Immature natural killer cell (primary cell): ENCODE results near the gene SLIT3. TPM values are rescaled to one million over a fixed set of nuclear protein-coding genes. Genes with fewer than 3 reads are reported as not detected.

Experiments used
- DNase-seq, 3 donors: peaks; one replicate each; pipeline ENCODE4 v3.0.0; 2022; ENCODE audit warnings: mixed read lengths in 1 of 3
- H3K27ac Mint-ChIP-seq, 6 donors: one replicate each; pipeline ENCODE4 v1.8.0; 2020; ENCODE audit warnings: mixed read lengths in 6 of 6, mild to moderate bottlenecking in 5 of 6, inconsistent platforms in 4 of 6, moderate library complexity in 3 of 6
- H3K27me3 Mint-ChIP-seq, 3 donors: one replicate each; pipeline ENCODE4 v1.8.0; 2020 to 2021; ENCODE audit warnings: low read depth in 3 of 3, mild to moderate bottlenecking in 3 of 3, mixed read lengths in 3 of 3, moderate library complexity in 3 of 3, inconsistent platforms in 1 of 3
- H3K36me3 Mint-ChIP-seq, 3 donors: one replicate each; pipeline ENCODE4 v1.8.0; 2020; ENCODE audit warnings: mixed read lengths in 3 of 3, inconsistent platforms in 2 of 3, mild to moderate bottlenecking in 2 of 3
- H3K4me1 Mint-ChIP-seq, 2 donors: one replicate each; pipeline ENCODE4 v1.8.0; 2020; ENCODE audit warnings: inconsistent platforms in 2 of 2, mild to moderate bottlenecking in 2 of 2, mixed read lengths in 2 of 2, moderate library complexity in 1 of 2
- H3K4me3 Mint-ChIP-seq, 5 donors: one replicate each; pipeline ENCODE4 v1.8.0; 2020; ENCODE audit warnings: mild to moderate bottlenecking in 5 of 5, mixed read lengths in 5 of 5, inconsistent platforms in 3 of 5, moderate library complexity in 3 of 5
- H3K9me3 Mint-ChIP-seq, 6 donors: one replicate each; pipeline ENCODE4 v1.8.0; 2020; ENCODE audit warnings: mild to moderate bottlenecking in 6 of 6, mixed read lengths in 6 of 6, inconsistent platforms in 4 of 6, moderate library complexity in 3 of 6
- polyA plus RNA-seq, 3 donors: library from polyadenylated mRNA; unstranded; fragments of 300-500 nt; fragmentation: Illumina TruSeq; gene quantifications; one replicate each; pipeline ENCODE4 v1.2.3, GENCODE V29; 2021

SLIT3 gene
- polyA plus RNA-seq, 3 donors from 2014 or later: 0.47 to 0.90 TPM; not detected in 1

- peaks cover 3 to 5% (median 3%) of the 10 kb centered on the region in 3 donors for H3K27me3 Mint-ChIP-seq
- no peak overlapping the region for H3K27ac Mint-ChIP-seq
- no peak for DNase-seq
- H3K9me3 Mint-ChIP-seq: no peaks in the 10 kb centered on the region
- no peaks in the 10 kb centered on the region for H3K36me3 Mint-ChIP-seq
- no peaks in the 10 kb centered on the region for H3K4me1 Mint-ChIP-seq
- no peak overlapping the region for H3K4me3 Mint-ChIP-seq
Measured at GRCh38 chr5:168660691-168661090, 640.2 kb downstream of the SLIT3 start.

- Mint-ChIP-seq H3K4me1 (no peaks in the 10 kb centered on the region), H3K27me3 (peaks cover 3 to 5% (median 3%) of the 10 kb centered on the region in 3 donors), H3K9me3 (no peaks in the 10 kb centered on the region), H3K27ac (no peak overlapping the region), H3K4me3 (no peak overlapping the region), H3K36me3 (no peaks in the 10 kb centered on the region)
- no peak for DNase-seq
Measured at GRCh38 chr5:168659286-168659847, 641.6 kb downstream of the SLIT3 start.

GRCh38 chr5:168658394-168658793 lies 642.5 kb downstream of the SLIT3 start:
- Mint-ChIP-seq H3K27me3 (peaks cover 3 to 5% (median 3%) of the 10 kb centered on the region in 3 donors), H3K36me3 (no peaks in the 10 kb centered on the region), H3K9me3 (no peaks in the 10 kb centered on the region), H3K4me1 (no peaks in the 10 kb centered on the region), H3K27ac (peak overlapping the region in 1 of 6 donors; percentile 31), H3K4me3 (no peak overlapping the region)
- no peak for DNase-seq

DNA sequence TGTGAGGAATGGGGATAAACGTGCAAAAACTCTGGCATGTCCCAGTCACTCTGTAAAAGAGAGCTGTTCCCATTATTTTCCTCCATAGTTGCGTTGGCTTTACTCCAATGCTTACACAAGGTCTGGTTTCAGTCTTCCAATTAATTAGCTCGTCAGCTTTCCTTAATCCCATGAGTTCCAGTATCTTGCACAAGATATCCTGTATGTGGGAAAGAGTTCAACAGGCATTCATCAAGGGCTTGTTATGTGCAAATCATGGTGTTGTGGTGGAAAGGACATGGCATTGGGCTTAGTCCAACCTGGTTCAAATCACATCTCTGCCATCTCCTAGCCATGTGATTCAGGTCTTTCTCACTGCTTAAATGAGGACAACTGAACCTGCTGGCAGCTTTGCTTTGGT lies 644.3 kb downstream of the SLIT3 start:
- H3K27me3 Mint-ChIP-seq: peaks cover 2 to 3% (median 3%) of the 10 kb centered on the region in 3 donors
- DNase-seq: no peak
- H3K4me3 Mint-ChIP-seq: no peak overlapping the region
- no peaks in the 10 kb centered on the region for H3K36me3 Mint-ChIP-seq
- H3K27ac Mint-ChIP-seq: no peak overlapping the region
- H3K4me1 Mint-ChIP-seq: no peaks in the 10 kb centered on the region
- peaks cover 0 to 2% (median 0%) of the 10 kb centered on the region in 6 donors for H3K9me3 Mint-ChIP-seq

DNA sequence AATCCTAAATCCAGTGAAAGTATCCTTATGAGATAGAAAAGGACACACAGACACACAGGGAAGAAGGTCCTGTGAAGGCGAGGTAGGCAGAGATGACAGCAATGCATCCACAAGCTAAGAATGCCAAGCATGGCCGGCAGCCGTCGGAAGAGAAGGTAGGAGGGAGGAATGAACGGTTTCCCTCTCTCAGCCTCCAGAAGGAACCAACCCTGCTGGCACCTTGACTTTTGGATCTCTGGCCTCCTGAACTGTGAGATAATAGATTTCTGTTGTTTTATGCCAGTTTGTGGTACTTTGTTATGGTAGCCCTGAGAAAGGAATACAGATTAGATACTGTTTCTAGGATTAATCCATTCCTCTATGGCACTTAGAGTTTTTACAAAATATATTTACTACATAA lies 645.6 kb downstream of the SLIT3 start:
- Mint-ChIP-seq H3K9me3 (peaks cover 0 to 2% (median 0%) of the 10 kb centered on the region in 6 donors), H3K36me3 (no peaks in the 10 kb centered on the region)

GRCh38 chr5:168654211-168654721 lies 646.7 kb downstream of the SLIT3 start:
- H3K27ac Mint-ChIP-seq: no peak overlapping the region
- H3K36me3 Mint-ChIP-seq: no peaks in the 10 kb centered on the region
- H3K9me3 Mint-ChIP-seq: peaks cover 0 to 2% (median 0%) of the 10 kb centered on the region in 6 donors
- no peaks in the 10 kb centered on the region for H3K4me1 Mint-ChIP-seq
- no peak overlapping the region for H3K4me3 Mint-ChIP-seq
- H3K27me3 Mint-ChIP-seq: peaks cover 2 to 3% (median 2%) of the 10 kb centered on the region in 3 donors
- DNase-seq: no peak

More for the DNA sequence above, 645.6 kb downstream of the SLIT3 start:
- DNase-seq: no peak
- H3K27me3 Mint-ChIP-seq: peaks cover 2 to 3% (median 2%) of the 10 kb centered on the region in 3 donors
- H3K27ac Mint-ChIP-seq: no peak overlapping the region
- H3K4me1 Mint-ChIP-seq: no peaks in the 10 kb centered on the region
- H3K4me3 Mint-ChIP-seq: no peak overlapping the region

GRCh38 chr5:168653626-168654025 lies 647.3 kb downstream of the SLIT3 start:
- Mint-ChIP-seq H3K4me3 (no peak overlapping the region), H3K27ac (no peak overlapping the region), H3K9me3 (peaks cover 0 to 2% (median 0%) of the 10 kb centered on the region in 6 donors), H3K4me1 (no peaks in the 10 kb centered on the region), H3K27me3 (peaks cover 2 to 3% (median 2%) of the 10 kb centered on the region in 3 donors), H3K36me3 (no peaks in the 10 kb centered on the region)
- no peak for DNase-seq

DNA sequence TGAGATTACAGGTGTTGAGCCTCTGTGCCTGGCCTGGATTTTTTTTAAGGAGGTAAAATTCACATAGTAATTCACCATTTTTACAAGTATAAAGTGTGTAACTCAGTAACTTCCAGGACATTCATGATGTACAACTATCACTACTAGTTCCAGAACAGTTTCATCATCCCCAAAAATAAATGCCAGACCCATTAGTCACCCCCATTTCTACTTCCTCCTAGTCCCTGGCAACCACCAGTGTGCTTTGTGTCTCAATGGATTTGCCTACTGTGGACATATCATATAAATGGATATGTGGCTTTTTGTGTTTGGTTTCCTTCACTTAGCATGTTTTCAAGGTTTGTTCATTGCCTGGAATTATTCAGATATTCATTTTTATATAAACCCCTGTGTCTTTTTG lies 649.3 kb downstream of the SLIT3 start:
- no peaks in the 10 kb centered on the region for H3K36me3 Mint-ChIP-seq
- DNase-seq: no peak
- peaks cover 0 to 2% (median 0%) of the 10 kb centered on the region in 6 donors for H3K9me3 Mint-ChIP-seq
- H3K27ac Mint-ChIP-seq: no peak overlapping the region
- H3K27me3 Mint-ChIP-seq: peaks cover 0 to 2% (median 0%) of the 10 kb centered on the region in 3 donors
- H3K4me1 Mint-ChIP-seq: no peaks in the 10 kb centered on the region
- no peak overlapping the region for H3K4me3 Mint-ChIP-seq

GRCh38 chr5:168649306-168649705 lies 651.6 kb downstream of the SLIT3 start:
- peaks cover 2% of the 10 kb centered on the region in 3 donors for H3K27me3 Mint-ChIP-seq
- no peaks in the 10 kb centered on the region for H3K4me1 Mint-ChIP-seq

DNA sequence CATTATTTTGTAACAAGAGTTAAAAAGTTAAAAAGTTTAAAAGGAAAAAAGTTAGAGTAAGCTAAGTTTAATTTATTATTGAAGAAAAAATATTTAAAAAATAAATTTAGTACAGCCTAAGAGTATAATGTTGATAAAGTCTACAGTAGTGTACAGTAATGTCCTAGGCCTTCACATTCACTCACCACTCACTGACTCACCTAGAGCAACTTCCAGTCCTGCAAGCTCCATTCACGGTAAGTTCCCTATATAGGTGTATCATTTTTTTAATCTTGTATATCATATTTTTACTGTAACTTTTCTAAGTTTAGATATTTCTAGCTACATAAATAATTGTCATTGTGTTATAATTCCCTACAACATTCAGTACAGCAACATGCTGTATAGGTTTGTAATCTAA lies 652.4 kb downstream of the SLIT3 start:
- no peak overlapping the region for H3K27ac Mint-ChIP-seq
- H3K4me3 Mint-ChIP-seq: no peak overlapping the region
- peaks cover 0 to 5% (median 3%) of the 10 kb centered on the region in 6 donors for H3K9me3 Mint-ChIP-seq
- peaks cover 0 to 3% (median 0%) of the 10 kb centered on the region in 3 donors for H3K36me3 Mint-ChIP-seq
- no peak for DNase-seq
- no peaks in the 10 kb centered on the region for H3K4me1 Mint-ChIP-seq
- peaks cover 2% of the 10 kb centered on the region in 3 donors for H3K27me3 Mint-ChIP-seq

More at GRCh38 chr5:168649306-168649705, 651.6 kb downstream of the SLIT3 start:
- H3K27ac Mint-ChIP-seq: no peak overlapping the region
- peaks cover 0 to 3% (median 0%) of the 10 kb centered on the region in 3 donors for H3K36me3 Mint-ChIP-seq
- no peak overlapping the region for H3K4me3 Mint-ChIP-seq
- DNase-seq: no peak
- peaks cover 0 to 5% (median 3%) of the 10 kb centered on the region in 6 donors for H3K9me3 Mint-ChIP-seq

DNA sequence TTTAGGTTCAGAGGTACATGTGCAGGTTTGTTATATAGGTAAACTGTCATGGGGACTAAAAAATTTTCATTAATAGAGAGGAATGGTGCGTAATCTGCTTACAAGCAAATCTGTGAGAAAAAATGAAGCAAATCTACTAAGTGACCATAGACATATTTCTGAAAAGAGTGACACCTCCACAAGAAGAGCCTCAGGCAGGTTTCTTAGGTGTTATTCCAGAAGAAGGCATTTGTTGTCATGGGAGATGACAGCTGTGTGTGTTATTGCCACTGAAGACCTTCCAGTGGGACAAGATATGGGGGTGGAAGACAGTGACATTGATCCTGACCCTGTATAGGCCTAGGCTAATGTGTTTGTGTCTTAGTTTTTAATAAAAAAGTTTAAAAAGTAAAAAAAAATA lies 652.9 kb downstream of the SLIT3 start:
- no peak for DNase-seq
- H3K9me3 Mint-ChIP-seq: peaks cover 0 to 5% (median 3%) of the 10 kb centered on the region in 6 donors
- no peak overlapping the region for H3K4me3 Mint-ChIP-seq
- H3K27ac Mint-ChIP-seq: no peak overlapping the region
- no peaks in the 10 kb centered on the region for H3K4me1 Mint-ChIP-seq
- peaks cover 2% of the 10 kb centered on the region in 3 donors for H3K27me3 Mint-ChIP-seq
- H3K36me3 Mint-ChIP-seq: peaks cover 0 to 3% (median 0%) of the 10 kb centered on the region in 3 donors

- DNase-seq: no peak
- Mint-ChIP-seq H3K27me3 (peaks cover 2% of the 10 kb centered on the region in 3 donors), H3K9me3 (peaks cover 0 to 5% (median 2%) of the 10 kb centered on the region in 6 donors), H3K4me1 (no peaks in the 10 kb centered on the region), H3K36me3 (peaks cover 0 to 3% (median 0%) of the 10 kb centered on the region in 3 donors), H3K27ac (no peak overlapping the region), H3K4me3 (no peak overlapping the region)
Measured at GRCh38 chr5:168647083-168647482, 653.9 kb downstream of the SLIT3 start.

DNA sequence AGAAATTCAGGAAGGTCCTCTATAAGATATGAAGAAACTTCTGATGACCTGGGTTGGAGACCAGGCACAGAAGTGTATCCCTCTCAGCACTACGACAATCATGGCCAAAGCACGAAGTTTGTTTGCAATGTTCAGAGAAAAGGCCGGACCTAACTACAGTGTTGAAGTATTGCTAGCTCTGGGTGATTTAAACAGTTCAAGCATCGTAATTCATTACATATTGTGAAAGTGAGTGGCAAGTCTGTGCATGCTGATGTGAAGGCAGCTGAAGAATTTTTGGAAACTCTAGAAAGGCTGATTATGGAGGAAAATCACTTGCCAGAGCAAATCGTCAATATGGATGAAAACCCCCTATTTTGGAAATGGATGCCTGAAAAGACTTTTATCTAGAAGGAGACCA lies 654.6 kb downstream of the SLIT3 start:
- peaks cover 0 to 3% (median 0%) of the 10 kb centered on the region in 3 donors for H3K36me3 Mint-ChIP-seq
- peaks cover 2% of the 10 kb centered on the region in 3 donors for H3K27me3 Mint-ChIP-seq
- H3K4me3 Mint-ChIP-seq: no peak overlapping the region
- H3K27ac Mint-ChIP-seq: no peak overlapping the region
- peaks cover 0 to 5% (median 2%) of the 10 kb centered on the region in 6 donors for H3K9me3 Mint-ChIP-seq
- DNase-seq: no peak
- H3K4me1 Mint-ChIP-seq: no peaks in the 10 kb centered on the region

DNA sequence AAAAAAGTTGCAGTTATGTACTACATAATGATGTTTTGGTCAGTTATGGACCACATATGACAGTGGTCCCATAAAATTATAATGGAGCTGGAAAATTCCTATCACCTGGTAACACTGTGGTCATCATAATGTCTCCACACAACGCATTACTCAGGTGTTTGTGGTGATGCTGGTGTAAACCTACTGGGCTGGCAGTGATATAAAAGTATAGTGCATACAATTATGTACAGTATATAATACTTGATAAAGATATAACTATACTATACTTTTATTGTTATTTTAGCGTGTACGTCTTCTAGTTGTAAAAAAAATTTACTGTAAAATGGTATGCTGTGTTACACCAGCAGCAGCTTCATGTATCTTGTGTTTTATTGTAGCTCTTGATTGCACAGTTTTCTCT lies 655.7 kb downstream of the SLIT3 start:
- Mint-ChIP-seq H3K4me3 (no peak overlapping the region), H3K4me1 (no peaks in the 10 kb centered on the region), H3K27ac (no peak overlapping the region), H3K36me3 (peaks cover 0 to 3% (median 0%) of the 10 kb centered on the region in 3 donors), H3K9me3 (peaks cover 0 to 5% (median 2%) of the 10 kb centered on the region in 6 donors), H3K27me3 (peaks cover 0 to 2% (median 2%) of the 10 kb centered on the region in 3 donors)
- no peak for DNase-seq
